Spleen (tissue), 7 donors: Measurements from ENCODE around the gene EOLA1.
"Not testable (repeated sequence)": the region's sequence is repeated elsewhere in the genome, so short reads cannot be mapped to it uniquely, and the experiment has no call there.

Source experiments
- POLR2A ChIP-seq, 3 donors: fragments of 450-650 bp; IDR thresholded peaks; one replicate each; pipeline ENCODE4 v1.5.1; 2017; ENCODE audit warnings: antibody characterized with exemption in 3 of 3, mild to moderate bottlenecking in 1 of 3
- TF ChIP-seq, protein P1 (sequence below), 11 experiments: fragments of 200-600 bp in 7 of 11; fragments of 450-650 bp in 4 of 11; sonication (generic) in 4 of 11; IDR thresholded peaks in 8 of 11; conservative IDR thresholded peaks in 3 of 11; 1 replicate in 7 of 11; 2 replicates in 4 of 11; pipeline versions ENCODE4 v1.4.0 to v1.8.0; 2016 to 2021; ENCODE audit warnings: antibody characterized with exemption in 11 of 11, inconsistent platforms in 4 of 11, mild to moderate bottlenecking in 1 of 11
- donor health status: DM: no; HTN: no; CAD: no; lungs with moderate emphysema.
- donor health status: DM: no; HTN: no; CAD: no.
- donor health status: DM: no; HTN: no; CAD: no.

DNA sequence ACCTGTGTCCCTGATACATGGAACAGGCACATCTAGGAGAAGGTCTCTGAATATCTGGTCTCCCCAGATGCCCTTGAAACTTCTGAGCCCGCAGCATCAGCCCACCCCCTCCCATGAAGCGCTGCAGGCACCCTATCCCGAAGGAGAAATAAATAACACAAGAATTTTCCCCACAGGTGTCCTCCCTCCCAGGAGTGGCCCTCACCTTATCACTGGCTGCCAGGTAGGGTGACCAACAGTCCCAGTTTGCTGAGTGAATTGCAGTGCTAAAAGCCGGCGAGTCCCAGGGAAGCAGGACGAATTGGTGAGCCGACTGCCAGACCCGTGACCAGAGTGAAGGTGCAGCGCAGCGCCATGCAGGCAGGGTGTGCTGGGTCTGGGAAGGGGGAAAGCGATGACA lies 6.8 kb upstream of the EOLA1 start:
- TF ChIP-seq, protein P1, sequence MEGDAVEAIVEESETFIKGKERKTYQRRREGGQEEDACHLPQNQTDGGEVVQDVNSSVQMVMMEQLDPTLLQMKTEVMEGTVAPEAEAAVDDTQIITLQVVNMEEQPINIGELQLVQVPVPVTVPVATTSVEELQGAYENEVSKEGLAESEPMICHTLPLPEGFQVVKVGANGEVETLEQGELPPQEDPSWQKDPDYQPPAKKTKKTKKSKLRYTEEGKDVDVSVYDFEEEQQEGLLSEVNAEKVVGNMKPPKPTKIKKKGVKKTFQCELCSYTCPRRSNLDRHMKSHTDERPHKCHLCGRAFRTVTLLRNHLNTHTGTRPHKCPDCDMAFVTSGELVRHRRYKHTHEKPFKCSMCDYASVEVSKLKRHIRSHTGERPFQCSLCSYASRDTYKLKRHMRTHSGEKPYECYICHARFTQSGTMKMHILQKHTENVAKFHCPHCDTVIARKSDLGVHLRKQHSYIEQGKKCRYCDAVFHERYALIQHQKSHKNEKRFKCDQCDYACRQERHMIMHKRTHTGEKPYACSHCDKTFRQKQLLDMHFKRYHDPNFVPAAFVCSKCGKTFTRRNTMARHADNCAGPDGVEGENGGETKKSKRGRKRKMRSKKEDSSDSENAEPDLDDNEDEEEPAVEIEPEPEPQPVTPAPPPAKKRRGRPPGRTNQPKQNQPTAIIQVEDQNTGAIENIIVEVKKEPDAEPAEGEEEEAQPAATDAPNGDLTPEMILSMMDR (IDR thresholded peaks at IDR 0.05 in 8 of 11, conservative IDR thresholded peaks at IDR 0.05 in 3 of 11) = not testable (repeated sequence)
- TF ChIP-seq POLR2A (IDR thresholded peaks at IDR 0.05) = not testable (repeated sequence)
